Lower leg skin (tissue), 4 donors: ENCODE measurements around the gene AP1S1. TPM values are rescaled to one million over a fixed set of nuclear protein-coding genes. Genes with fewer than 3 reads are reported as not detected.
"Not testable (repeated sequence)": the region's sequence is repeated elsewhere in the genome, so short reads cannot be mapped to it uniquely, and the experiment has no call there.

ENCODE experiments used
- DNase-seq, 2 donors: peaks; one replicate each; pipeline ENCODE4 v3.0.0-alpha.2; 2019; ENCODE audit warnings: low spot score in 2 of 2
- H3K4me3 ChIP-seq: fragments of 200-600 bp; sonication (generic); 2 replicates; pipeline ENCODE4 v1.5.1; 2017; ENCODE audit warnings: mild to moderate bottlenecking, low read depth; ENCODE audit not compliant: poor library complexity, severe bottlenecking
- POLR2A ChIP-seq, 2 donors: fragments of 450-650 bp; IDR thresholded peaks; one replicate each; pipeline ENCODE4 v1.6.1; 2016 to 2017; ENCODE audit warnings: antibody characterized with exemption in 2 of 2, mild to moderate bottlenecking in 1 of 2, moderate library complexity in 1 of 2
- WGBS, 2 donors: methylation state at CpG; one replicate each; pipeline ENCODE4 v1.1.5; 2018; 5-methylcytosine and 5-hydroxymethylcytosine counted together
- intact Hi-C: fragments of 100-400 bp; cut with DNase I; formaldehyde crosslinking; loops from one replicate; pipeline ENCODE4 v1.15.0; 2023; ENCODE audit warnings: low total_unique reads
- total RNA-seq, 4 donors: library from RNA; depleted of rRNA; stranded (reverse); fragments of >200 nt; gene quantifications; one replicate each; pipeline ENCODE4 v1.1.0, GENCODE V29; 2016
- TF ChIP-seq, protein P1 (sequence below), 3 donors: fragments of 450-650 bp; IDR thresholded peaks; one replicate each; pipeline ENCODE4 v1.5.1; 2016; ENCODE audit warnings: antibody characterized with exemption in 3 of 3, mild to moderate bottlenecking in 3 of 3, moderate library complexity in 2 of 3

AP1S1 gene
- total RNA-seq, result 10 to 100 TPM; 52.9 to 81.2 (median 61.2) TPM

DNA sequence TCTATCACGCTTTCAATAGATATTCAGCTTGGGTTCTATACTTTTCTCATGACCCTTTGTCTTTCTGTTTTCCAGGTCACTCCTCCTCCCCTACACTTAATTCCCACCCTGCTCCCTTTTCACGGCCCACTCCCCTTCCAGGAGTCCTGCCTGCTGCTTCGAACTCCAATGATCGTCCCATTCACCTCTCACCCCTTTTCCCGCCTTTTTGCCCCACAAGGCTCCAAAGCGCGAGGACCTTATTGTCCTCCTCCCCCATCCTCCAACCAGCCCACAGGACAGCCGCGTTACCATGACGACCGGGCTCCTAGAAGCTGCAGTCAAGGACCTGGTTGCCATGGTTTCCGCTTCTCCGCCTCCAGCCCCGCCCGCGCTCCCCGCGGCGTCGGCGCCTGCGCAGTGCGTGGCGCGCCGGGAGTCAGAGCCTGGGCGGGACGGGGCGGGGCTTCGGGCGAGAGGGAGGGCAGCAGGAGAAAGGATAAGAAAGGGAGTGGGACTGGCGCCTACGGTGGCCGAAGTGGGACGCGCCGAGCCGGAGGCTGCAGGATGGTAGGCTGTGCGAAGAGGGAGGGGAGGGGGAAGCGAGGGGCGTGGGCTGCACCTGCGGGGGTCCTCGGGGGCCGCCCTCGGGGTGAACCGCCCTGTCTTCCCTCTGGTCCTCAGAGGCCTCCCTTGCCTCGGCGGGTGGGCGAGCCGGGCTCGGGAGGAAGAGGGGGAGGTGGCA, at the start of gene AP1S1:
TSS of gene AP1S1 (plus strand) at position 508 of the 724 bp plus-strand sequence. CDS start at position 547, 39 bp downstream.
- intact Hi-C loops, result no loop called here
- peak within 1 kb of the TSS; percentile 75 for H3K4me3 ChIP-seq
- DNase-seq, result peak; percentile 87 to 98
- WGBS, 2 donors, result 3 to 5% methylated on average over 44 to 51 of the region's 51 CpGs
- no peak for TF ChIP-seq POLR2A (IDR thresholded peaks at IDR 0.05)
- TF ChIP-seq, protein P1, sequence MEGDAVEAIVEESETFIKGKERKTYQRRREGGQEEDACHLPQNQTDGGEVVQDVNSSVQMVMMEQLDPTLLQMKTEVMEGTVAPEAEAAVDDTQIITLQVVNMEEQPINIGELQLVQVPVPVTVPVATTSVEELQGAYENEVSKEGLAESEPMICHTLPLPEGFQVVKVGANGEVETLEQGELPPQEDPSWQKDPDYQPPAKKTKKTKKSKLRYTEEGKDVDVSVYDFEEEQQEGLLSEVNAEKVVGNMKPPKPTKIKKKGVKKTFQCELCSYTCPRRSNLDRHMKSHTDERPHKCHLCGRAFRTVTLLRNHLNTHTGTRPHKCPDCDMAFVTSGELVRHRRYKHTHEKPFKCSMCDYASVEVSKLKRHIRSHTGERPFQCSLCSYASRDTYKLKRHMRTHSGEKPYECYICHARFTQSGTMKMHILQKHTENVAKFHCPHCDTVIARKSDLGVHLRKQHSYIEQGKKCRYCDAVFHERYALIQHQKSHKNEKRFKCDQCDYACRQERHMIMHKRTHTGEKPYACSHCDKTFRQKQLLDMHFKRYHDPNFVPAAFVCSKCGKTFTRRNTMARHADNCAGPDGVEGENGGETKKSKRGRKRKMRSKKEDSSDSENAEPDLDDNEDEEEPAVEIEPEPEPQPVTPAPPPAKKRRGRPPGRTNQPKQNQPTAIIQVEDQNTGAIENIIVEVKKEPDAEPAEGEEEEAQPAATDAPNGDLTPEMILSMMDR (IDR thresholded peaks at IDR 0.05), result no peak

DNA sequence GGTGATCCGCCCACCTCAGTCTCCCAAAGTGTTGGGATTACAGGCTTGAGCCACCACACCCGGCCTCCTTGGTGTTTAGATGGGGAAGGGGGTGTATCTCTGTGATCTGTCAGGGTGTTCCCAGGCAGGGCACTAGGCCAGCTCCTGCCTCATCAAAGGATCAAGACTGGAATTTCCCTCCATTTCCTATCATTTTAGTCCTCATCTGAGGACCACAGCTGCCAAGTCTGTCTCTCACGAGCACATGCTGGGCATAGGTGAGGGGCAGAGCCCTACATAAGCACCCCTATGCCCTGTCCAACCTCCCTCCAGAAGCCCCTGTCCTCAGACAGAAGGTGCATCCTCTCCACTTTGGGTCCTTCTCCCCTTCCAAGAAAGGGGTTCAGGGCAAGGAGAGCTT, 49.5 kb upstream of the AP1S1 start:
- intact Hi-C loops, result no loop called here
- DNase-seq, result no peak
- no peak for TF ChIP-seq POLR2A (IDR thresholded peaks at IDR 0.05)
- TF ChIP-seq, protein P1 (IDR thresholded peaks at IDR 0.05), result no peak
- H3K4me3 ChIP-seq, result no peak overlapping the region
- WGBS, 2 donors, result 44 to 53% methylated on average over 3 of the region's 3 CpGs

DNA sequence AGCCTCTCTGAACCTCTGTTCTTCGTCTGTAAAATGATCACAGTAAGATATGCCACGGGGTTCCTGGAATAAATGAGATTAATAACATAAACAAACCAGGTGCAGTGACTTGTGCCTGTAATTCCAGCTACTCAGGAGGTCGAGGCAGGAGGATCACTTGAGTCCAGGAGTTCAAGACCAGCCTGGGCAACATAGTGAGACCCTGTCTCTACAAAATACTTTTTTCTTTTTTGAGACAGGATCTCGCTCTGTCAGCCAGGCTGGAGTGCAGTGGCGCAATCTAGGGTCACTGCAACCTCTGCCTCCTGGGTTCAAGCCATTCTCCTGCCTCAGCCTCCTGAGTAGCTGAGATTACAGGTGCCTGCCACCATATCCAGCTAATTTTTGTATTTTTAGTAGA, 49.0 kb upstream of the AP1S1 start:
- DNase-seq, intact Hi-C loops, H3K4me3 ChIP-seq: not testable (repeated sequence)
- WGBS, 2 donors, result 70 to 74% methylated on average over 5 of the region's 5 CpGs

DNA sequence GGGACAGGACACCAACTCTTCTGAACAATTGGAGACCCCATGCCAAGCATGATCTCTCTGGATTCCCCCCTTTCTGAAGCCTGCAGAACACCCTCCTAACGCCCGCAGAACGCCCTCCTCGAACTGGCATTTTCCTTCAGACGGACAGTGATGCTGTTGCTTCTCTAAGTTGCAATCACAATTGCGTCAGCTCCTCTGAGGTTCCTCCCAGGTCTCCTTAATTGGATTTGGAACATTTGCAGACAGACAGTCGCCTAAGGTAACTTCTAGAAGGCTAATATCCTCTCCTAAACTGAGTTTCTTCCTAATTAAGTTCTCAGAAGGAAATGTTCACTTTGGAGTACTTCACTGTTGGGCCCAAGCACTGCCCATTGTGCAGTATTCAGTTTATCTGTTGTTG, 47.9 kb upstream of the AP1S1 start:
- DNase-seq, result no peak
- TF ChIP-seq POLR2A (IDR thresholded peaks at IDR 0.05), result no peak
- TF ChIP-seq, protein P1 (IDR thresholded peaks at IDR 0.05), result no peak
- intact Hi-C loops, result no loop called here
- 79 to 88% methylated on average over 7 of the region's 7 CpGs for WGBS, 2 donors
- no peak overlapping the region for H3K4me3 ChIP-seq

DNA sequence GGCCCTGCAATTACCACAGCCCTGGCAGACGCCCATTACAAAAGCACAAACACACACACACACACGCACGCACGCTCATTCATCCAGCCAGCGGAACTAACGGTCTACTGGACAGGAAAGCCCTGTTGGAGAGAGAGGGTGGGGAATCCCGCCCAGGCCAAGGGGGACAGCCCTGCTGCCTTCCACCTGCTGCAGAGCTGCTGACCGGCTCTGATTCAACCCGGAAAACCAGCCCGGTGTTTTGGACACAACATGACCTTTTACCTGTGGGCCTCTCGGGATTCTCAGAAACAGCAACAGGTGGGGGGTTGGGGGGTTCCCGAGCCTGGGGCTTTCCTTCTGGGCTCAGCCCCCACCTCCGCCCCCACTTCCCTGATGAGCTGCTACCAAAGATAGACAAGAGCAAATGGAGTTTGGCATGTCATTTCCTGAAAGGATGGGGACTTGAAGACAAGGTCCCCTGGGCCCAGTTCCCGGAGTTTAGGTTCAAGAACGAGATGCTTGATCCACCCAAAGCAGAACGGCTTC, 45.9 kb upstream of the AP1S1 start:
- peak in 1 of 2 donors; percentile 89 for DNase-seq
- 40% methylated on average over 16 of the region's 16 CpGs for WGBS, 2 donors
- intact Hi-C loops, result no loop called here

DNA sequence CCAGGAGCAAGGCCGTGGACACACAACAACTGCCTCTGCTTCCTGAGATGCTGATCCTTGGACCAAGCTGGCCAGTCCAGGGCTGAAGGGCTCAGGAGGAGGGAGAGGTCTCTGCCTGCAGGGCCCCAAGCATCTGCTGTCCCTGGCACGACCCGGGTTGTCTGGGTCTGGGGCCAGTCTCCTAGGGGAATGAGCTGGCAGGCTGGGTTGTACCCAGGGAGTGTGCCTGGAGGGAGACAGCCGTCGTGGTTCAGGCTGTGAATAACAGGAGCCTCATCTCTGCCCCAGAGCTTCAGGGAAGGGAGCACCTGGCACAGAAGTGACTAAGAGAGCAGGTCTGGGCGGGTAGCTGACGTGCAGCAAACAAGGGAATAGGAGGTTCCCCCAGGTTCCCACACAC, 45.3 kb upstream of the AP1S1 start:
- 36 to 56% methylated on average over 3 to 7 of the region's 7 CpGs for WGBS, 2 donors
- intact Hi-C loops, result no loop called here
- TF ChIP-seq, protein P1 (IDR thresholded peaks at IDR 0.05), result no peak
- no peak for TF ChIP-seq POLR2A (IDR thresholded peaks at IDR 0.05)
- DNase-seq, result peak in 1 of 2 donors; percentile 53
- H3K4me3 ChIP-seq, result no peak overlapping the region

More for the DNA sequence above, 45.9 kb upstream of the AP1S1 start:
- TF ChIP-seq POLR2A (IDR thresholded peaks at IDR 0.05), result no peak
- TF ChIP-seq, protein P1 (IDR thresholded peaks at IDR 0.05), result no peak
- no peak overlapping the region for H3K4me3 ChIP-seq
